ENCODE results near the gene ALG3.

GRCh38 chr3:184248454-184249411 lies at the start of gene ALG3:
- TF ChIP-seq CTCF (conservative IDR thresholded peaks at IDR 0.05), result no peak
- no peak for TF ChIP-seq EZH2 (IDR thresholded peaks at IDR 0.05; ENCODE audit: low read depth)
